ENCODE results near the gene COL7A1. TPM values are rescaled to one million over a fixed set of nuclear protein-coding genes. Genes with fewer than 3 reads are reported as not detected.

COL7A1 gene
- total RNA-seq, 1 experiment from 2014 or later: 22.9 TPM

GRCh38 chr3:48591436-48591835 is 3.7 kb downstream of the COL7A1 start:
- no peaks in the 10 kb centered on the region for H4K20me1 ChIP-seq (ENCODE audit: control insufficient read depth, insufficient read depth, insufficient read length)
- no peak overlapping the region for H3T11ph ChIP-seq (ENCODE audit: low read length)
- no peak overlapping the region for H4K8ac ChIP-seq (replicated peaks; ENCODE audit: insufficient read length, low read depth, low read length)
- no peak overlapping the region for H3K9ac ChIP-seq (ENCODE audit: extremely low read depth, insufficient read length, low read length)
- Mint-ChIP-seq H3K36me3 (ENCODE audit: insufficient read depth in 1 of 3, low read depth in 3 of 3) (peaks cover 0 to 4% (median 0%) of the 10 kb centered on the region in 3 experiments; a peak in 4 of 7 replicates), H3K4me1 (peaks cover 20 to 22% of the 10 kb centered on the region in 2 experiments), H3K9me3 (no peaks in the 10 kb centered on the region), H3K4me3 (no peak overlapping the region), H3K27ac (no peak overlapping the region), H3K27me3 (ENCODE audit: low read depth) (peaks cover 4% of the 10 kb centered on the region; the same call in 1 of the 2 replicates)
- H3K56ac ChIP-seq (ENCODE audit: insufficient read length, low read depth, low read length): no peak overlapping the region
- no peak overlapping the region for H3K23ac ChIP-seq (ENCODE audit: insufficient read length, low read depth, low read length)
- H2BK5ac ChIP-seq (ENCODE audit: insufficient read length, low read length): no peak overlapping the region
- no peak overlapping the region for H2AFZ ChIP-seq (ENCODE audit: low read length)
- H3K14ac ChIP-seq (ENCODE audit: insufficient read depth, low read length): no peak overlapping the region; the same call in 1 of the 2 replicates
- H3K27ac ChIP-seq (ENCODE audit: insufficient read length, low read depth, low read length): no peak overlapping the region
- H3K79me1 ChIP-seq (ENCODE audit: insufficient read depth, low read depth, low read length, poor library complexity, severe bottlenecking): no peaks in the 10 kb centered on the region
- H2AK5ac ChIP-seq (ENCODE audit: insufficient read length, low read length): no peak overlapping the region
- H3K4me2 ChIP-seq (ENCODE audit: insufficient read depth, insufficient read length, low read length): no peak overlapping the region
- no peak overlapping the region for H4K5ac ChIP-seq (ENCODE audit: insufficient read length, low read depth, low read length)
- H4K91ac ChIP-seq (ENCODE audit: insufficient read length, low read depth, low read length): no peak overlapping the region
- H3K4ac ChIP-seq (ENCODE audit: low read depth, low read length): no peak overlapping the region
- H3K23me2 ChIP-seq (ENCODE audit: insufficient read length, low read depth, low read length, poor library complexity, severe bottlenecking): no peaks in the 10 kb centered on the region
- no peak for DNase-seq
- H3K27me3 ChIP-seq (ENCODE audit: insufficient read depth, low read length): no peaks in the 10 kb centered on the region
- no CpG with 5 or more reads among the region's 14 CpGs for WGBS (ENCODE audit: extremely low coverage, insufficient read length, low lambda C conversion rate)
- no peak for TF ChIP-seq CTCF (conservative IDR thresholded peaks at IDR 0.05)
- no peaks in the 10 kb centered on the region for H3K9me3 ChIP-seq (ENCODE audit: control insufficient read depth, low read depth, low read length)
- H2BK12ac ChIP-seq (ENCODE audit: insufficient read length, low read depth, low read length): no peak overlapping the region
- H3K4me1 ChIP-seq (ENCODE audit: insufficient read depth, low read length): no peaks in the 10 kb centered on the region
- H3K18ac ChIP-seq (ENCODE audit: insufficient read length, low read depth, low read length): no peak overlapping the region
- no peak overlapping the region for H2BK15ac ChIP-seq (ENCODE audit: low read depth, low read length)
- no peak overlapping the region for H2BK20ac ChIP-seq (ENCODE audit: low read depth, low read length, poor library complexity, severe bottlenecking)
- no peak overlapping the region for H2BK120ac ChIP-seq (ENCODE audit: low read depth, low read length, poor library complexity, severe bottlenecking)
- H3K79me2 ChIP-seq (ENCODE audit: insufficient read depth, low read length): no peaks in the 10 kb centered on the region

All from H9 (cell line).